NT2/D1 (cell line): ENCODE measurements around the gene ADAMTS4.

Source experiments
- YY1 ChIP-seq: IDR thresholded peaks from 2 replicates; pipeline ENCODE4 v1.6.1; 2011; ENCODE audit not compliant: insufficient read length, insufficient read depth
- ZNF274 ChIP-seq: IDR thresholded peaks from 2 replicates; pipeline ENCODE4 v1.6.1; 2011; ENCODE audit warnings: mild to moderate bottlenecking, low read depth, low read length

GRCh38 chr1:161222175-161223019 is 23.5 kb upstream of the ADAMTS4 start:
- no peak for TF ChIP-seq ZNF274
- no peak for TF ChIP-seq YY1
